ENCODE measurements around the gene ZIC5.

Gene ZIC5

GRCh38 chr13:99930925-99931324 lies 40.6 kb downstream of the ZIC5 start:
- DNase-seq, result no peak

DNA sequence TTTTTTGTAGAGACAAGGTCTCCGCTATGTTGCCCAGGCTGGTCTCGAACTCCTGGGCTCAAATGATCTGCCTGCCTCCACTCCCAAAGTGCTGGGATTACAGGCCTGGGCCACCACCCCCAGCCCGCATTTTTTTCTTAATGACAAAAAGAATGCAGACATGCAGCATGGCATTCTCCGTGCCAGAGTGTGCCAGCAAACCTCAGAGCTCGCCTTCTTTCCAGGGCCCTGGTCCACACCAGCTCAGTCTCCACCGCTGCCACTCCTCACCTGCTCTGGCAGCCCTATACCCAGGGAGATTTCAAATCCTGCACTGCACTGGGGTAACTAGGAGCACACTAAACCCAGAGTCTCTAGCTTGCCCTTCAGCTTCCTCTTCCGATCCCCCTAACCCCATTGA lies 41.7 kb downstream of the ZIC5 start:
- no peak for DNase-seq

DNA sequence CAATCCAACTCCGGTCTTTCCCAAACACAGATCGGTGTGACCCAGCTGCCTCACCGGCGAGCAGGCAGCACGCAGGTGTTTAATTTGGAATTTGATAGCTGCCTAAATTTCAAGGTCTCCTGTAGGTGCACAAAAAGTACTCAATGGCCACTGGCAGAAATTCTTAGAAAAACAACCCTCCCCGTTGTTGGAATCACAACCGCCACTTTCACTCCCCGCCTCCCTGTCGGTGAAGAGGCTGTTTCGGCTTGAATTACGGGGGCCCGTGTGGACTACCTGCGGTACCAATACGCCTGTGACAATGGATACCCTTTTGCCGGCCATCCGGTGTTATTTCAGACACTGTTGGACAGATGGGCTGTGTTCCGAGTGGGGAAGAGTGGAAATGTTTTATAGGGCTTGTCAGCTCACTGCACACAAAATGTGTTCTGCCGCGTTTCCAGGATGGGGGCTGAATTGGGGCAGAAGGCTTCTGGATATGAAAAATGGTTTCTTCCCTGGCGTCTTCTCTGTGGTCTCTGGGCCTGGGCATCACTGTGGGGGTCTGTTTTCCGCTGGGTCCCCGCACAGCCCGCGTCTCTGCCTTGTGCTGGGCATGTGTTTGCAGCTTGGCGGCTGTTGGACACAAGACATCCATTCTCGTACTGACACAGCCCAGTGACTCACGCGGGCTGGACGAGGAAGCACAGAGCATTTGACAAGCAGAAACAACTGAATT lies 45.4 kb downstream of the ZIC5 start:
- no peak for DNase-seq

DNA sequence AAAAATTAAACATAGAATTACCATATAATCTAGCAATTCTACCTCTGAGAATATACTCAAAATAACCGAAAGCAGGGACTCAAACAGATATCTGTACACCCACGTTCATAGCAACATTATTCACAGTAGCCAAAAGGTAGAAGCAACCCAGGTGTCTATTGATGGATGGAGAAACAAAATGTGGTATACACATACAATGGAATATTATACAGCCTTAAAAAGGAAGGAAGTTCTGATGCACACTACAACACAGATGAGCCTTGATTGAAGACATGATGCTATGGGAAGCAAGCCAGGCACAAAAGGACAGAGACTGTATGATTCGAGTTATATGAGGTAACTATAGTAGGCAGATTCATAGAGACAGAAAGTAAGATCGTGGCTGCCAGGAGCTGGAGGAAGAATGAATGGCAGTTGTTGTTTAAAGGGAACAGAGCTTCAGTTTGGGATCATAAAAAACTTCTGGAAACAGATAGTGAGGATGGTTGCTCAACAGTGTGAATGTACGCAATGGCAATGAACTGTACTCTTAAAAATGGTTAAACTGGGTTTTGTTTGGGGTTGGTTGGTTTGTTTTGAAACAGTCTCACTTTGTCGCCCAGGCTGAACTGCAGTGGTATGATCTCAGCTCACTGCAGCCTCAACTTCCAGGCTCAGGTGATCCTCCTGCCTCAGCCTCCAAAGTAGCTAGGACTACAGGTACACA lies 47.5 kb downstream of the ZIC5 start:
- no peak for DNase-seq

GRCh38 chr13:99922631-99923404 lies 48.7 kb downstream of the ZIC5 start:
- DNase-seq, result no peak

GRCh38 chr13:99919132-99919531 lies 52.4 kb downstream of the ZIC5 start:
- no peak for DNase-seq

- DNase-seq, result peak; percentile 59 to 81 (median 68)
Measured at GRCh38 chr13:99916366-99917103, 55.0 kb downstream of the ZIC5 start.

- no peak for DNase-seq
Measured at GRCh38 chr13:99913167-99913566, 58.4 kb downstream of the ZIC5 start.
